ENCODE measurements around the gene DCXR.

GRCh38 chr17:82053556-82054263 lies 16.2 kb upstream of the DCXR start:
- no peak for TF ChIP-seq CTCF (IDR thresholded peaks at IDR 0.05; ENCODE audit: extremely low read depth in 1 of 2, insufficient read depth in 1 of 2, low read depth in 1 of 2, low read length in 2 of 2)
- no peak for TF ChIP-seq EZH2 (IDR thresholded peaks at IDR 0.05; ENCODE audit: borderline replicate concordance, low read depth, low read length, severe bottlenecking)
- no peak for TF ChIP-seq FOS (IDR thresholded peaks at IDR 0.05; ENCODE audit: borderline replicate concordance, insufficient read depth, low read length)
- TF ChIP-seq POLR2AphosphoS5 (IDR thresholded peaks at IDR 0.05; ENCODE audit: insufficient read depth, low read depth, low read length), result no peak
- TF ChIP-seq POLR2A (IDR thresholded peaks at IDR 0.05; ENCODE audit: low read depth, low read length), result no peak
- no peak for TF ChIP-seq GATA2 (IDR thresholded peaks at IDR 0.05; ENCODE audit: insufficient read depth, insufficient read length, low read depth, low read length)
- TF ChIP-seq MYC (IDR thresholded peaks at IDR 0.05; ENCODE audit: low read depth, low read length), result no peak
- no peak for TF ChIP-seq MAX (IDR thresholded peaks at IDR 0.05; ENCODE audit: insufficient read depth, insufficient read length)

All from endothelial cell of umbilical vein (primary cell).